K562 (cell line): ENCODE data around the gene DENND10. TPM values are rescaled to one million over a fixed set of nuclear protein-coding genes. Genes with fewer than 3 reads are reported as not detected.
A peak's percentile ranks its signal among the peaks of the same experiment; 100 is the strongest.

Experiments used
- BRD4 ChIP-seq: fragments of 200-600 bp; sonication (generic); IDR thresholded peaks from 2 replicates; pipeline ENCODE4 v1.6.1; 2017; ENCODE audit warnings: inconsistent platforms
- DPF2 ChIP-seq: fragments of 450-650 bp; IDR thresholded peaks from 2 replicates; pipeline ENCODE4 v1.6.1; 2016
- RUNX1 ChIP-seq: sonication (generic); IDR thresholded peaks from 2 replicates; pipeline ENCODE4 v1.6.1; 2016; ENCODE audit warnings: antibody characterized with exemption, low read depth
- TAL1 ChIP-seq: fragments of 450-650 bp; IDR thresholded peaks from 2 replicates; pipeline ENCODE4 v1.6.1; 2016; ENCODE audit warnings: mild to moderate bottlenecking
- TEAD2 ChIP-seq: fragments of 450-650 bp; IDR thresholded peaks from 2 replicates; pipeline ENCODE4 v1.6.1; 2016; ENCODE audit warnings: missing genetic modification characterization, control low read depth, missing compliant biosample characterization
- U2AF2 ChIP-seq: fragments of 200-400 bp; formaldehyde crosslinking; optimal IDR thresholded peaks from 2 replicates; pipeline ENCODE3; 2017; ENCODE audit warnings: low read depth, mild to moderate bottlenecking, low read length
- XRCC5 ChIP-seq: fragments of 200-400 bp; formaldehyde crosslinking; IDR thresholded peaks from 2 replicates; pipeline ENCODE4 v1.6.1; 2017; ENCODE audit warnings: low read depth, mild to moderate bottlenecking, low read length
- ZNF347 ChIP-seq: fragments of 450-650 bp; formaldehyde crosslinking; IDR thresholded peaks from 2 replicates; pipeline ENCODE4 v1.4.0; 2020; ENCODE audit warnings: low read depth, mild to moderate bottlenecking, moderate library complexity
- ZNF77 ChIP-seq: fragments of 250-450 bp; sonication (Bioruptor Pico); IDR thresholded peaks from 2 replicates; pipeline ENCODE4 v1.5.0; 2020
- polyA plus RNA-seq, 8 experiments: library from polyadenylated mRNA; depleted of rRNA in 4 of 8; stranded (reverse) in 5 of 8; unstranded in 3 of 8; fragments of >200 nt; fragmentation: Nextera tagmentation in 2 of 8; fragmentation: Illumina TruSeq in 1 of 8; extraction: Ambion mirVana in 2 of 8; extraction: Trizol in 1 of 8; gene quantifications; 2 replicates each; pipeline versions ENCODE4 v1.2.1 to v1.2.3, GENCODE V29; 2011 to 2014; ENCODE audit warnings: inconsistent platforms in 1 of 8, missing spikeins in 1 of 8
- total RNA-seq, 7 experiments: library from RNA; depleted of rRNA in 6 of 7; stranded (reverse); fragments of >200 nt in 6 of 7; fragmentation: Illumina TruSeq in 2 of 7; extraction: Trizol in 2 of 7; gene quantifications; 2 replicates each; pipeline versions ENCODE4 v1.2.1 to v1.2.3, GENCODE V29; 2011 to 2021; ENCODE audit warnings: low replicate concordance in 1 of 7
- TF ChIP-seq, protein P1 (sequence below): fragments of 450-650 bp; IDR thresholded peaks from 2 replicates; pipeline ENCODE4 v1.7.1; 2018; ENCODE audit warnings: mild to moderate bottlenecking, low read depth; ENCODE audit not compliant: partially characterized antibody
- TF ChIP-seq, protein P2 (sequence below): IDR thresholded peaks from 2 replicates; pipeline ENCODE4 v1.6.1; 2011; ENCODE audit warnings: borderline replicate concordance, low read depth, mild to moderate bottlenecking, moderate library complexity, low read length; ENCODE audit not compliant: insufficient read depth, poor library complexity, severe bottlenecking
- TF ChIP-seq, protein P3 (sequence below): fragments of 200-600 bp; sonication (generic); IDR thresholded peaks from one replicate; pipeline ENCODE4 v1.6.1; 2012; ENCODE audit warnings: mild to moderate bottlenecking, low read depth, low read length, inconsistent platforms

Gene DENND10
- total and polyA plus RNA-seq, 9 of the 15 experiments (the other 6 are each of a cell fraction or from before 2014, with no cell fraction given) = 9.4 to 20.0 (median 12.5) TPM

DNA sequence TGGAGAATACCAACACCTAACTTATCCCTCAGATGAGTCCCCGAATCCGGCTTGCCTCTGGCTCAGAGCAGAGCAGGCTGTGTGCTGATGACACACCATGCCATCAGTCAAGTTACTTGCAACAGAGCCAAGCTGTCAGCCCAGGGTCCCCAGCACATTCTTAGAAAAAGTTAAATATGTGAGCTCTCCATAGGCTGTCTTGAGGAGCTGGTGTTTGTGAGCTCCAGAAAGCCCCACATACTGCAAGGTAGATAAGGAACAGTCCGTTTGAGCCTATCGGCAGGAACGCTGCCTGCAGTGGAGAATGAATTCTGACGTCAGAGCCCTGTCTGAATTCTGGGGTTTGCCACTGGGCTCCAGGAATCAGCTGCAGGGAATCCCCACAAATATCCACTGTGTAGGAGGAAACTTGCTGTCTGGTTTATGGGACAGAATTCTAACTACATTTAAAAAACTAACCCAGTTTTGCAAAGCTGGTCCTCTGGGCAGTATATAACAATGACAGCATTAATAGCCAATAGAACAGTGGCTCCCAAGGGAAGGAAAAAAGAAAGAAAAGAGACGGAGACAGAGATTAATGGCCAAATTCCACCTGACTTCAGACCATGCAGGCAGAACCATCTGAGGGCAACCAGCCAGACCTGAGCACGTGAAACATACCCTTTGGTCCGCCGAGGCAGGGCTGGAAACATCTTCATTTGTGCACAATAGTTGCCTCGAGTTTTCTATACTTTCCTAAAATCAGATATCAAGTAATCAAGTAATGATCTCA lies 58.0 kb downstream of the DENND10 start (continued):
- TF ChIP-seq ZNF347 (CRISPR knock-in tag) (no peak), RUNX1 (no peak), BRD4 (no peak), U2AF2 (no peak), DPF2 (peak; percentile 70), ZNF77 (no peak), TAL1 (peak; percentile 32; the same call in 1 of the 2 replicates), XRCC5 (no peak), TEAD2 (tag) (peak; percentile 56; the same call in 1 of the 2 replicates)
- TF ChIP-seq, protein P1, sequence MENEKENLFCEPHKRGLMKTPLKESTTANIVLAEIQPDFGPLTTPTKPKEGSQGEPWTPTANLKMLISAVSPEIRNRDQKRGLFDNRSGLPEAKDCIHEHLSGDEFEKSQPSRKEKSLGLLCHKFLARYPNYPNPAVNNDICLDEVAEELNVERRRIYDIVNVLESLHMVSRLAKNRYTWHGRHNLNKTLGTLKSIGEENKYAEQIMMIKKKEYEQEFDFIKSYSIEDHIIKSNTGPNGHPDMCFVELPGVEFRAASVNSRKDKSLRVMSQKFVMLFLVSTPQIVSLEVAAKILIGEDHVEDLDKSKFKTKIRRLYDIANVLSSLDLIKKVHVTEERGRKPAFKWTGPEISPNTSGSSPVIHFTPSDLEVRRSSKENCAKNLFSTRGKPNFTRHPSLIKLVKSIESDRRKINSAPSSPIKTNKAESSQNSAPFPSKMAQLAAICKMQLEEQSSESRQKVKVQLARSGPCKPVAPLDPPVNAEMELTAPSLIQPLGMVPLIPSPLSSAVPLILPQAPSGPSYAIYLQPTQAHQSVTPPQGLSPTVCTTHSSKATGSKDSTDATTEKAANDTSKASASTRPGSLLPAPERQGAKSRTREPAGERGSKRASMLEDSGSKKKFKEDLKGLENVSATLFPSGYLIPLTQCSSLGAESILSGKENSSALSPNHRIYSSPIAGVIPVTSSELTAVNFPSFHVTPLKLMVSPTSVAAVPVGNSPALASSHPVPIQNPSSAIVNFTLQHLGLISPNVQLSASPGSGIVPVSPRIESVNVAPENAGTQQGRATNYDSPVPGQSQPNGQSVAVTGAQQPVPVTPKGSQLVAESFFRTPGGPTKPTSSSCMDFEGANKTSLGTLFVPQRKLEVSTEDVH = no peak
- TF ChIP-seq, protein P2, sequence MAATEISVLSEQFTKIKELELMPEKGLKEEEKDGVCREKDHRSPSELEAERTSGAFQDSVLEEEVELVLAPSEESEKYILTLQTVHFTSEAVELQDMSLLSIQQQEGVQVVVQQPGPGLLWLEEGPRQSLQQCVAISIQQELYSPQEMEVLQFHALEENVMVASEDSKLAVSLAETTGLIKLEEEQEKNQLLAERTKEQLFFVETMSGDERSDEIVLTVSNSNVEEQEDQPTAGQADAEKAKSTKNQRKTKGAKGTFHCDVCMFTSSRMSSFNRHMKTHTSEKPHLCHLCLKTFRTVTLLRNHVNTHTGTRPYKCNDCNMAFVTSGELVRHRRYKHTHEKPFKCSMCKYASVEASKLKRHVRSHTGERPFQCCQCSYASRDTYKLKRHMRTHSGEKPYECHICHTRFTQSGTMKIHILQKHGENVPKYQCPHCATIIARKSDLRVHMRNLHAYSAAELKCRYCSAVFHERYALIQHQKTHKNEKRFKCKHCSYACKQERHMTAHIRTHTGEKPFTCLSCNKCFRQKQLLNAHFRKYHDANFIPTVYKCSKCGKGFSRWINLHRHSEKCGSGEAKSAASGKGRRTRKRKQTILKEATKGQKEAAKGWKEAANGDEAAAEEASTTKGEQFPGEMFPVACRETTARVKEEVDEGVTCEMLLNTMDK = no peak
- TF ChIP-seq, protein P3, sequence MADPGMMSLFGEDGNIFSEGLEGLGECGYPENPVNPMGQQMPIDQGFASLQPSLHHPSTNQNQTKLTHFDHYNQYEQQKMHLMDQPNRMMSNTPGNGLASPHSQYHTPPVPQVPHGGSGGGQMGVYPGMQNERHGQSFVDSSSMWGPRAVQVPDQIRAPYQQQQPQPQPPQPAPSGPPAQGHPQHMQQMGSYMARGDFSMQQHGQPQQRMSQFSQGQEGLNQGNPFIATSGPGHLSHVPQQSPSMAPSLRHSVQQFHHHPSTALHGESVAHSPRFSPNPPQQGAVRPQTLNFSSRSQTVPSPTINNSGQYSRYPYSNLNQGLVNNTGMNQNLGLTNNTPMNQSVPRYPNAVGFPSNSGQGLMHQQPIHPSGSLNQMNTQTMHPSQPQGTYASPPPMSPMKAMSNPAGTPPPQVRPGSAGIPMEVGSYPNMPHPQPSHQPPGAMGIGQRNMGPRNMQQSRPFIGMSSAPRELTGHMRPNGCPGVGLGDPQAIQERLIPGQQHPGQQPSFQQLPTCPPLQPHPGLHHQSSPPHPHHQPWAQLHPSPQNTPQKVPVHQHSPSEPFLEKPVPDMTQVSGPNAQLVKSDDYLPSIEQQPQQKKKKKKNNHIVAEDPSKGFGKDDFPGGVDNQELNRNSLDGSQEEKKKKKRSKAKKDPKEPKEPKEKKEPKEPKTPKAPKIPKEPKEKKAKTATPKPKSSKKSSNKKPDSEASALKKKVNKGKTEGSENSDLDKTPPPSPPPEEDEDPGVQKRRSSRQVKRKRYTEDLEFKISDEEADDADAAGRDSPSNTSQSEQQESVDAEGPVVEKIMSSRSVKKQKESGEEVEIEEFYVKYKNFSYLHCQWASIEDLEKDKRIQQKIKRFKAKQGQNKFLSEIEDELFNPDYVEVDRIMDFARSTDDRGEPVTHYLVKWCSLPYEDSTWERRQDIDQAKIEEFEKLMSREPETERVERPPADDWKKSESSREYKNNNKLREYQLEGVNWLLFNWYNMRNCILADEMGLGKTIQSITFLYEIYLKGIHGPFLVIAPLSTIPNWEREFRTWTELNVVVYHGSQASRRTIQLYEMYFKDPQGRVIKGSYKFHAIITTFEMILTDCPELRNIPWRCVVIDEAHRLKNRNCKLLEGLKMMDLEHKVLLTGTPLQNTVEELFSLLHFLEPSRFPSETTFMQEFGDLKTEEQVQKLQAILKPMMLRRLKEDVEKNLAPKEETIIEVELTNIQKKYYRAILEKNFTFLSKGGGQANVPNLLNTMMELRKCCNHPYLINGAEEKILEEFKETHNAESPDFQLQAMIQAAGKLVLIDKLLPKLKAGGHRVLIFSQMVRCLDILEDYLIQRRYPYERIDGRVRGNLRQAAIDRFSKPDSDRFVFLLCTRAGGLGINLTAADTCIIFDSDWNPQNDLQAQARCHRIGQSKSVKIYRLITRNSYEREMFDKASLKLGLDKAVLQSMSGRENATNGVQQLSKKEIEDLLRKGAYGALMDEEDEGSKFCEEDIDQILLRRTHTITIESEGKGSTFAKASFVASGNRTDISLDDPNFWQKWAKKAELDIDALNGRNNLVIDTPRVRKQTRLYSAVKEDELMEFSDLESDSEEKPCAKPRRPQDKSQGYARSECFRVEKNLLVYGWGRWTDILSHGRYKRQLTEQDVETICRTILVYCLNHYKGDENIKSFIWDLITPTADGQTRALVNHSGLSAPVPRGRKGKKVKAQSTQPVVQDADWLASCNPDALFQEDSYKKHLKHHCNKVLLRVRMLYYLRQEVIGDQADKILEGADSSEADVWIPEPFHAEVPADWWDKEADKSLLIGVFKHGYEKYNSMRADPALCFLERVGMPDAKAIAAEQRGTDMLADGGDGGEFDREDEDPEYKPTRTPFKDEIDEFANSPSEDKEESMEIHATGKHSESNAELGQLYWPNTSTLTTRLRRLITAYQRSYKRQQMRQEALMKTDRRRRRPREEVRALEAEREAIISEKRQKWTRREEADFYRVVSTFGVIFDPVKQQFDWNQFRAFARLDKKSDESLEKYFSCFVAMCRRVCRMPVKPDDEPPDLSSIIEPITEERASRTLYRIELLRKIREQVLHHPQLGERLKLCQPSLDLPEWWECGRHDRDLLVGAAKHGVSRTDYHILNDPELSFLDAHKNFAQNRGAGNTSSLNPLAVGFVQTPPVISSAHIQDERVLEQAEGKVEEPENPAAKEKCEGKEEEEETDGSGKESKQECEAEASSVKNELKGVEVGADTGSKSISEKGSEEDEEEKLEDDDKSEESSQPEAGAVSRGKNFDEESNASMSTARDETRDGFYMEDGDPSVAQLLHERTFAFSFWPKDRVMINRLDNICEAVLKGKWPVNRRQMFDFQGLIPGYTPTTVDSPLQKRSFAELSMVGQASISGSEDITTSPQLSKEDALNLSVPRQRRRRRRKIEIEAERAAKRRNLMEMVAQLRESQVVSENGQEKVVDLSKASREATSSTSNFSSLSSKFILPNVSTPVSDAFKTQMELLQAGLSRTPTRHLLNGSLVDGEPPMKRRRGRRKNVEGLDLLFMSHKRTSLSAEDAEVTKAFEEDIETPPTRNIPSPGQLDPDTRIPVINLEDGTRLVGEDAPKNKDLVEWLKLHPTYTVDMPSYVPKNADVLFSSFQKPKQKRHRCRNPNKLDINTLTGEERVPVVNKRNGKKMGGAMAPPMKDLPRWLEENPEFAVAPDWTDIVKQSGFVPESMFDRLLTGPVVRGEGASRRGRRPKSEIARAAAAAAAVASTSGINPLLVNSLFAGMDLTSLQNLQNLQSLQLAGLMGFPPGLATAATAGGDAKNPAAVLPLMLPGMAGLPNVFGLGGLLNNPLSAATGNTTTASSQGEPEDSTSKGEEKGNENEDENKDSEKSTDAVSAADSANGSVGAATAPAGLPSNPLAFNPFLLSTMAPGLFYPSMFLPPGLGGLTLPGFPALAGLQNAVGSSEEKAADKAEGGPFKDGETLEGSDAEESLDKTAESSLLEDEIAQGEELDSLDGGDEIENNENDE = no peak
